Measurements from ENCODE around the gene PPP1R16B.
"Not testable (repeated sequence)": the region's sequence is repeated elsewhere in the genome, so short reads cannot be mapped to it uniquely, and the experiment has no call there.

Gene PPP1R16B

GRCh38 chr20:38794057-38794456 lies 11.4 kb upstream of the PPP1R16B start:
- not testable (repeated sequence) for DNase-seq

DNA sequence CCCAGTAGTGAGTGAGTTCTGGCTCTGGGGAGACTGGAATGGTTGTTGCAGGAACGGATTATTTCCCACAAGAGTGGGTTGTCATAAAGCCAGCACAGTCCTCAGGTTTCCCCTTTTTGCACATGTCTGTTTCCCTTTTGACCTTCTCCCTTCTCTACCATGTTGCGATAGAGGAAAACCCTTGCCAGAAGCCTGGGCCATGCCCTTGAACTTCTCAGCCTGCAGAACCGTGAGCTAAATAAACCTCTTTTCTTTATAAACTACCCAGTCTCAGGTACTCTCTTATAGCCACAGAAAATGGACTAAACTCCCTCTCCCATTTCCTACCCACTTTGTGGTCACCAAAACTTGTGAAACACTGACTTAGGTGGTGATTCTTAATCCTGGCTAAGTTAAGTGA lies 7.2 kb upstream of the PPP1R16B start:
- no peak for DNase-seq

DNA sequence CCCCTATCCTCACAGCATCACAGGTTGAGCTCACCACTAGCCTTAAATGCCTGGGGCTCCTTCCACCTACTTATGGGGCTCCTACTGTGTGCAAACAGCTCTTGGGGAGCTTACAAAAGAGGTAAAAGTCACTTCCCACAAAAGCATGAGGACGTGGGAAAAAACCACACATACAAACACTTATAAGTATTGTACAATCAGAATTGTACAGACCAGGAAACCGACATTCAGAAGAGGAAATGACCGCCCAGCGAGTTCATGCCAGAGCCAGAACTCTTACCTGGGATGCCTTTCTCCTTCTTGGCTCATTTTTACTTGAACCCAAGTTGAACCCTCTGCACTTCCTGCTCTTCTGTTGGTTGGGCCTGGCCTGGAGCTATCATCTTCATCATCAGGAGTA lies 6.3 kb upstream of the PPP1R16B start:
- DNase-seq = no peak

GRCh38 chr20:38800882-38801281 lies 4.6 kb upstream of the PPP1R16B start:
- DNase-seq = no peak

GRCh38 chr20:38804221-38804620 lies 1.3 kb upstream of the PPP1R16B start:
- DNase-seq = no peak

- DNase-seq = no peak
Measured at GRCh38 chr20:38804682-38805501, 605 bp upstream of the PPP1R16B start.

DNA sequence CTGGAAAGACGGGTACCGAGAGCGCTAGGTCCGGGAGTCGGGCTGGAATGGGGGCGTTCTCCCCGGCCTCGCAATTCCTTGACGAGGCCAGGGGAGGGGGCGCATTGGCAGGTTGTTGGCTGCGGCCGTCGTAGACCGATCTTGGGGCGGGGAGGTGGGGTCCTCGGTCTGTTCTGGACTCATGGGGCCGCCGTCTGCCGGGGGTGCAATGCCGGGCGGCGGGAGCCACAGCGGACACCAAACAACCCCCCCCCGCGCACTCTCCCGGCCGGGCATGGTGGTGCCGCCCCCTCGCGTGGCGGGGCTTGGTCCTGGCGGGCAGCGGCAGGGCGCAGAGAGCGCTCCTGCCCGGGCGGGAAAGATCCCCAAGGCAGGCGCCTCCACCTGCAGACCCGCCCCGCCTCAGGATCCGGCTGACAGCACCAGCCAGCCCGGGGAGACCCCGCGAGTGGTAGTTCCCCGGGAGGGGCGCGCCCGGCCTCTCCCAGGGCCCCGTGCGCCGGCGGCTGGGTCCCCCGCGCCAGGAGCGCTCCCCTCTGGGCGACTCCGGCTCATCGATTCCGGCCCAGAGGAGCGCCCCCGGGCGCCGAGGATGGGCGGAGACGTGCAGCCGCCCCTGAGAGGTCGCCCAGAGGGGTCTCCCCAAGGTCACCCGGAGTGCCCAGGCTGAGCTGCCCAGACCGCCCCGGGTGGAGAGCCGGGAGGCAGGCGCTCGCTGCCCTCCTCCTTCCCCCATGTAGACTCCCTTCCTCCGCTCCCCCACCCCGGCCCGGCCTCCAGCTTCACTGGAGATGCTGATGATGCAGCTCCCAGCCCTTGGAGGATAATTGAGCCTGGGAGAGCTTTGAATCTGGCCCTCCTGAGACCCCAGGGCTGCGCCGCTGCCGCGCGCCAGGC lies 709 bp downstream of the PPP1R16B start:
- no peak for DNase-seq

DNA sequence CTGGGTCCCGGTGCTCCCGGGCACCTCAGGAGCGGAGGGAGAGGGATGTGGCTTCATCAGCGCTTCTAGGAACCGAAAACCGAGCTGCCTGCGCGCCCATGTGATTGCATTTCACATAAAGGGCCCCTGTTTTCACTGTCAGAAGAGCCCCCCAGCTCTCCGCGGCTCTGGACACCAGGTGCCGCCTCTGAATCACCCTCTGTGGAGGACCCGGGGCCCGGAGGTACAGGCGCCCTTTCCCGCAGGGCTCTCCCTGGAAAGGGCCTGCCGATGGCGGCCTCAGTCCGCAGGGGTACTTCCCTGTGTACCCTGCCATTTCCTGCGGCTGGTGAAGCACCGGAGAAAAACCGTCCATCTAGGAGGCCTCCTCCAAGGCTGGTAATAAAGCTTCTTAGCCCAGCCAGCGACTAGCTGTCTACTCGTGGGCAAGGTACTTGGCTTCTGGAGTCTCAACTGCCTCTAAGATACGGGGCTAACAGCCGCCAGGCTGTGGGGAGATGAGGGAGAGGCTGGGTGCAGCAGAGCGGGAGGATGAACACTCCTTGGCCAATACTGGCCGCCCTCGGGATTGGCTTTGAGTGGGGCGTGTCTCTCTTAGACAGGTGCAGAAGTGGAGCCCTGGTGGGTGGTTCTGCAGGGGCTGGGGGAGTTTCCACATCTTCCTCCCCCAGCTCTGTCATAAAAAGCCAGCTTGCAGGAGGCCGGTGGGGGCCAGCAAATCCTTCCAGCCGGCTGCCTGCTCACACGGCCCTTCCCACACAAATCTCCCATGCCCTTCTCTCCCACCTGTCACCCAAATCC lies 1.6 kb downstream of the PPP1R16B start:
- DNase-seq = peak; percentile 67

GRCh38 chr20:38809942-38810341 lies 4.4 kb downstream of the PPP1R16B start:
- DNase-seq = no peak

- DNase-seq = no peak
Measured at GRCh38 chr20:38810926-38811630, 5.6 kb downstream of the PPP1R16B start.

DNA sequence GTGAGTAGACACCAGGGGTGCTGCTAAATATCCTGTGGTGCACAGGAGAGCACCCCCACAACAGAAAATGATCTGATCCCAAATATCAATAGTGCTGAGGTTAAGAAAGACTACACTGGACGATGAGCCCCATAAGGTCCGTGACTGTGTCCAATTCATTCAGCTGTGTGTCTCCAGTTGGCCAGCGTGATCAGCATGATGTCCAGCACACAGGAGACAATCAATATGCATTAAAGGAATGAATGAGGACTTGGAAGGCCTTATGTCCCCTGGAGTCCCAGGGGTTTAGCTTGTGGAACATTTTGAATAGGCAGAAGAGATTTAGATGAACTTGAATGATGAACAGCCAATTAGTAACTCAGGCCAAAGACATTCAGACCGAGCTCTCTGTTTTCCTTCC lies 6.3 kb downstream of the PPP1R16B start:
- DNase-seq = no peak

DNA sequence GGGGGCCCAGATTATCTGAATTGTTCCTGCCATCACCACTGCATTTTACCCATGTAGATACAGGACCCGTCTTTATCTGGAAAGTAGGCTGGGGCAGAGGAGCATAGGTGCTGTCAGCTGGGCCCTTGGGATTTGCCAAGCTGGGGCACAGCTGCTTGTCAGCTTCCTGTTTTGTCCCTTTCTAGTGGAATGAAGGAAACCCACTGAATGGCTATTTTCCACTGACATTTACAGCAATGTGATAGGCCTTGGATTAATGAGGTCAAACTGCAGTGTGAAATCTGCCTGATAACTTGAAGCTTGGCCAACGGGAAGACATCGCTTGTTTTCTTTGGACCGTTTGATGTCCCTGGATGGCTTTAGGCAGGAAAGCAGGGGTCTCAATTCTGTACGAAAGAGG lies 6.7 kb downstream of the PPP1R16B start:
- no peak for DNase-seq

- no peak for DNase-seq
Measured at GRCh38 chr20:38812709-38813573, 7.4 kb downstream of the PPP1R16B start.

GRCh38 chr20:38813574-38813962 lies 8.1 kb downstream of the PPP1R16B start:
- not testable (repeated sequence) for DNase-seq

GRCh38 chr20:38815446-38815845 lies 9.9 kb downstream of the PPP1R16B start:
- no peak for DNase-seq

- no peak for DNase-seq
Measured at GRCh38 chr20:38818113-38819065, 12.9 kb downstream of the PPP1R16B start.

DNA sequence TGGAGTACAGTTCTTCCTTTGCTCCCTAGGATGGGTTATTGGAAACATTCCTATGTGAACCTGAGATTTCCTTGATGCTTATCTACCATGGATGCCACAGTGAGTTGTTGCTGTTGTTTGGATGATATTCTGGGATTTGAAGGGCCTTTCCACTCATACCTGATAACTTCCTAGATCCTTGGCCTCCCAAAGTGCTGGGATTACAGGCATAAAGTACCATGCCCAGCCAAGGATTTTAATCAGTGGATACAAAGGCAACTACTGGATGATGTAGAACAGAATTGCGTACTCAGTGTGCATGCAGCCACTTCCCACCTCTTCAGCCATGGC lies 20.0 kb downstream of the PPP1R16B start:
- DNase-seq = no peak

DNA sequence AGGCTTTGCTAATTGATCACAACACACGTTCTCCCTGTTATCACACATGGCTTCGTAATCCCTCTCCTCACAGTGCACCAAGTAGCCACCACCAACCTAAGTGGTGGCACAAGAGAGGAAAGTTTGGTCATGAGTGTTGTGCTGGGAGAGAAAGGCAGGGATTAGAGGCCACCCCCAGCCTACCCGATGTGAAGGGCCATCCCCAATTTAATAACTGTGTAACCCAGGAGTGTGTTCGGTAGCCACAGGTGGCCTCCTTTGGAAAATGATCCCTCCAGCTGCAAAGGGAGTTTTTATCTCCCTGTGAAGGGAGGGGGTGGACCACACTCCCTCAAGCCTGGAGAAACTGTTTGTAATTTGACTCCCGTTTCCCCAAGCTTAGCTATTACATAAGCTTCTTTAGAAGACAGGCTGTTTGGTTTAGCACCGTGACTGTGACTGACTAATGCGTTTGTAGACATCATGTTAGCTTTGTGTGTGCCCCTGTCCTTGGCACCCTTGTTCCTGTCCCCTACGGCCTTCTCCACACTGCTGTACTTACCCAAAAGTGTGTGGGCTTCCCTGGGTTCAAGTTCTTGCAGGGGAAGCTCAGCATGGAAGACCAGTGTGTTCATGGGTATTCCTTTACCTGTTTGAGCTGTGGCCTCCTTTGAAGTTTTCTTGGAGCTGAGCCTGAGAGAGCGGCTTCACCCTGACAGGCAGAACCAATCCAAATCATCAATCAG lies 20.6 kb downstream of the PPP1R16B start:
- DNase-seq = peak; percentile 60

DNA sequence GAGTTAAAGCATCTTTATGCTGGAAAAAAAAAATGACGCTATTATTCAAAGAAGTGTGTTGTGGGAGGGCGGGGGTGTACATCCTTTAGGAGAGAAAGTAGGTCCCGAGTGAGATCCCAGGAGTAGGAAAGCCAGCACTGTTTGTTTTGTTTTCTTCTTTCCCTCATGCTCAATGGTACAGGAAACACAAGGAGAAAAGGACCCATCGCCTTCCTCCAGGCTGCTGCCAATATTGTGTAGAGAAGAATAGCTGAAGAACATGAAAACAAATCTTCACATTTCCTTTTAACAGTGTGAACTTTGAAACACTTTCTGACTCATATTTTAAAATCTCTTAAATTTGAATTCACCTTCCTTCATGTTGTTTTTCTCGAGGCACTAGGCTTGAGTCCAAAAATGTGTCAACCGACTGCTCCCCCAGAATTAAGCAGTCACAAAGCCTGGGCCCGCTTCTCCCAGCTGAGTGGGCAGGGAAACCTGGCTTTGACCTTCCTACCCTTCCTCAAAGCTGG lies 22.3 kb downstream of the PPP1R16B start:
- no peak for DNase-seq
